ENCODE measurements around the gene ARL6IP4.

DNA sequence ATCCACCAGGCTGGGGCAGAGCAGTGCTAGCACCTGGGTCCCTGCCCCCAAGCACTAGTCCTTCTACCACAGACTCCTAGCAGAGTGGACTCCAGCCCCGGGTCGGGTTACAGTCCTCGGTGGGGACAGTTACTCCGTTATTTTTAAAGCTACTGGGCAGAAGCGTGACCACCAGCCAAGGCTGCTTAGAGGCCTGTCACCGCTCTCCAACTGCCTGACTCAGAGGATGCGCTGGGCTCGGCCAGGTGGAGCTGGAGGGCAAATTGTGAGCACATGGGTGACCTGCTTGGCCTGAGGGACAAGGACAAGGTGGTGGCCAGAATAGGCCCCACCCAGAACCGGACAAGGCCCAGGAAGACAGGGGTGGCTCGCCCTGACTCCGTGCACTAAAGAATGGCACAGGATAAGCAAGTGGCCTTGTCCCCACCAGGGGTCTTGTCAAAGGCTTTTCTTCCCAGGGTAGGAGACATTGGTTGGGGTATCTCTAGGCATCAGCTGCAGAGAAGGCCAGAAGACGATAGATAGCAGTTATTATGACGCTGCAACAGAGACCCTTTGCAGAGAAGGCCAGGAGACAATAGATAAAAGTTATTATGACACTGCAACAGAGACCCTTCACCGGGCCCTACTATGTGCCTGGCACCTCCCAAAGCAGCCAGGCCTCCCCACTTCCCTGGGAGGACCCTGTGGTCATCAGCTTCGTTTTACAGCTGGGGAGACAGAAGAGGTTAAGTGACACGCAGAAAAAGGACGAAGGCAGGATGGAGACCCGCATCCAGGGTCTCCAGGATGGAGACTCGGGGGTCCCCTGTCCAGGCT, 15.8 kb upstream of the ARL6IP4 start:
- TF ChIP-seq, protein P1, sequence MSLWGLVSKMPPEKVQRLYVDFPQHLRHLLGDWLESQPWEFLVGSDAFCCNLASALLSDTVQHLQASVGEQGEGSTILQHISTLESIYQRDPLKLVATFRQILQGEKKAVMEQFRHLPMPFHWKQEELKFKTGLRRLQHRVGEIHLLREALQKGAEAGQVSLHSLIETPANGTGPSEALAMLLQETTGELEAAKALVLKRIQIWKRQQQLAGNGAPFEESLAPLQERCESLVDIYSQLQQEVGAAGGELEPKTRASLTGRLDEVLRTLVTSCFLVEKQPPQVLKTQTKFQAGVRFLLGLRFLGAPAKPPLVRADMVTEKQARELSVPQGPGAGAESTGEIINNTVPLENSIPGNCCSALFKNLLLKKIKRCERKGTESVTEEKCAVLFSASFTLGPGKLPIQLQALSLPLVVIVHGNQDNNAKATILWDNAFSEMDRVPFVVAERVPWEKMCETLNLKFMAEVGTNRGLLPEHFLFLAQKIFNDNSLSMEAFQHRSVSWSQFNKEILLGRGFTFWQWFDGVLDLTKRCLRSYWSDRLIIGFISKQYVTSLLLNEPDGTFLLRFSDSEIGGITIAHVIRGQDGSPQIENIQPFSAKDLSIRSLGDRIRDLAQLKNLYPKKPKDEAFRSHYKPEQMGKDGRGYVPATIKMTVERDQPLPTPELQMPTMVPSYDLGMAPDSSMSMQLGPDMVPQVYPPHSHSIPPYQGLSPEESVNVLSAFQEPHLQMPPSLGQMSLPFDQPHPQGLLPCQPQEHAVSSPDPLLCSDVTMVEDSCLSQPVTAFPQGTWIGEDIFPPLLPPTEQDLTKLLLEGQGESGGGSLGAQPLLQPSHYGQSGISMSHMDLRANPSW (CRISPR knock-in tag; conservative IDR thresholded peaks at IDR 0.05; ENCODE audit: low read depth), result no peak
- TF ChIP-seq CTCF (IDR thresholded peaks at IDR 0.05), result no peak
- TF ChIP-seq NR3C1 (CRISPR knock-in tag; conservative IDR thresholded peaks at IDR 0.05; ENCODE audit: low read depth), result no peak
- TF ChIP-seq, protein P2, sequence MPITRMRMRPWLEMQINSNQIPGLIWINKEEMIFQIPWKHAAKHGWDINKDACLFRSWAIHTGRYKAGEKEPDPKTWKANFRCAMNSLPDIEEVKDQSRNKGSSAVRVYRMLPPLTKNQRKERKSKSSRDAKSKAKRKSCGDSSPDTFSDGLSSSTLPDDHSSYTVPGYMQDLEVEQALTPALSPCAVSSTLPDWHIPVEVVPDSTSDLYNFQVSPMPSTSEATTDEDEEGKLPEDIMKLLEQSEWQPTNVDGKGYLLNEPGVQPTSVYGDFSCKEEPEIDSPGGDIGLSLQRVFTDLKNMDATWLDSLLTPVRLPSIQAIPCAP (CRISPR knock-in tag; IDR thresholded peaks at IDR 0.05), result no peak
- TF ChIP-seq NR2C2 (CRISPR knock-in tag; IDR thresholded peaks at IDR 0.05), result no peak
- no peak for TF ChIP-seq ETV6 (CRISPR knock-in tag; IDR thresholded peaks at IDR 0.05)
- no peak for TF ChIP-seq GABPB1 (CRISPR knock-in tag; IDR thresholded peaks at IDR 0.05)
- TF ChIP-seq USF1 (CRISPR knock-in tag; IDR thresholded peaks at IDR 0.05), result no peak
- TF ChIP-seq, protein P3, sequence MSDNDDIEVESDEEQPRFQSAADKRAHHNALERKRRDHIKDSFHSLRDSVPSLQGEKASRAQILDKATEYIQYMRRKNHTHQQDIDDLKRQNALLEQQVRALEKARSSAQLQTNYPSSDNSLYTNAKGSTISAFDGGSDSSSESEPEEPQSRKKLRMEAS (CRISPR knock-in tag; IDR thresholded peaks at IDR 0.05), result no peak
- TF ChIP-seq ATF2 (CRISPR knock-in tag; IDR thresholded peaks at IDR 0.05; ENCODE audit: borderline replicate concordance, low read depth), result no peak
- no peak for TF ChIP-seq PRDM15 (CRISPR knock-in tag; IDR thresholded peaks at IDR 0.05)
- TF ChIP-seq, protein P4, sequence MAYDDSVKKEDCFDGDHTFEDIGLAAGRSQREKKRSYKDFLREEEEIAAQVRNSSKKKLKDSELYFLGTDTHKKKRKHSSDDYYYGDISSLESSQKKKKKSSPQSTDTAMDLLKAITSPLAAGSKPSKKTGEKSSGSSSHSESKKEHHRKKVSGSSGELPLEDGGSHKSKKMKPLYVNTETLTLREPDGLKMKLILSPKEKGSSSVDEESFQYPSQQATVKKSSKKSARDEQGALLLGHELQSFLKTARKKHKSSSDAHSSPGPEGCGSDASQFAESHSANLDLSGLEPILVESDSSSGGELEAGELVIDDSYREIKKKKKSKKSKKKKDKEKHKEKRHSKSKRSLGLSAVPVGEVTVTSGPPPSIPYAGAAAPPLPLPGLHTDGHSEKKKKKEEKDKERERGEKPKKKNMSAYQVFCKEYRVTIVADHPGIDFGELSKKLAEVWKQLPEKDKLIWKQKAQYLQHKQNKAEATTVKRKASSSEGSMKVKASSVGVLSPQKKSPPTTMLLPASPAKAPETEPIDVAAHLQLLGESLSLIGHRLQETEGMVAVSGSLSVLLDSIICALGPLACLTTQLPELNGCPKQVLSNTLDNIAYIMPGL (CRISPR knock-in tag; IDR thresholded peaks at IDR 0.05), result no peak
- no peak for TF ChIP-seq JUN (CRISPR knock-in tag; IDR thresholded peaks at IDR 0.05)

Measured in WTC11 (cell line).